IPS DF 4.7 (cell line): ENCODE data around the gene DTX3.
"Not testable (repeated sequence)": the region's sequence is repeated elsewhere in the genome, so short reads cannot be mapped to it uniquely, and the experiment has no call there.

Experiments used
- DNase-seq: peaks from one replicate; pipeline ENCODE4 v3.0.0-alpha.2; 2013; ENCODE audit warnings: low spot score; ENCODE audit errors: extremely low read depth

Gene DTX3

GRCh38 chr12:57582440-57582839 lies 22.2 kb upstream of the DTX3 start:
- DNase-seq: no peak

GRCh38 chr12:57583008-57583831 lies 21.4 kb upstream of the DTX3 start:
- peak; percentile 78 for DNase-seq

- DNase-seq: no peak
These were observed 20.6 kb upstream of the DTX3 start for GRCh38 chr12:57584050-57584449.

GRCh38 chr12:57584690-57585089 lies 19.9 kb upstream of the DTX3 start:
- no peak for DNase-seq

- no peak for DNase-seq
These were observed 19.5 kb upstream of the DTX3 start for GRCh38 chr12:57585156-57585555.

- no peak for DNase-seq
These were observed 18.5 kb upstream of the DTX3 start for GRCh38 chr12:57586128-57586527.

GRCh38 chr12:57586832-57587429 lies 17.7 kb upstream of the DTX3 start:
- no peak for DNase-seq

- not testable (repeated sequence) for DNase-seq
These were observed 15.5 kb upstream of the DTX3 start for GRCh38 chr12:57588951-57589610.

- DNase-seq: no peak
These were observed 14.2 kb upstream of the DTX3 start for GRCh38 chr12:57590479-57590863.

GRCh38 chr12:57590864-57591781 lies 13.5 kb upstream of the DTX3 start, which contains the start of gene PIP4K2C:
Gene PIP4K2C (plus strand): TSS chr12:57591192. CDS start chr12:57591290, 98 bp downstream.
- DNase-seq: peak; percentile 81

- DNase-seq: no peak
These were observed 12.8 kb upstream of the DTX3 start for GRCh38 chr12:57591782-57592325.

GRCh38 chr12:57592551-57593165 lies 12.0 kb upstream of the DTX3 start:
- DNase-seq: no peak

GRCh38 chr12:57593187-57593586 lies 11.4 kb upstream of the DTX3 start:
- no peak for DNase-seq

GRCh38 chr12:57600395-57600794 lies 4.2 kb upstream of the DTX3 start:
- DNase-seq: no peak

- no peak for DNase-seq
These were observed 2.1 kb upstream of the DTX3 start for GRCh38 chr12:57602544-57602943.

GRCh38 chr12:57603324-57603723 lies 1.3 kb upstream of the DTX3 start:
- DNase-seq: no peak

- DNase-seq: no peak
These were observed 690 bp upstream of the DTX3 start for GRCh38 chr12:57603815-57604453.

GRCh38 chr12:57604992-57605810 lies 577 bp downstream of the DTX3 start:
- DNase-seq: no peak

- no peak for DNase-seq
These were observed 1.2 kb downstream of the DTX3 start for GRCh38 chr12:57605811-57606311.
